Measurements from ENCODE around the gene IGFBP5. TPM values are rescaled to one million over a fixed set of nuclear protein-coding genes. Genes with fewer than 3 reads are reported as not detected.

The IGFBP5 gene
- polyA plus RNA-seq, 3 donors: not detected

DNA sequence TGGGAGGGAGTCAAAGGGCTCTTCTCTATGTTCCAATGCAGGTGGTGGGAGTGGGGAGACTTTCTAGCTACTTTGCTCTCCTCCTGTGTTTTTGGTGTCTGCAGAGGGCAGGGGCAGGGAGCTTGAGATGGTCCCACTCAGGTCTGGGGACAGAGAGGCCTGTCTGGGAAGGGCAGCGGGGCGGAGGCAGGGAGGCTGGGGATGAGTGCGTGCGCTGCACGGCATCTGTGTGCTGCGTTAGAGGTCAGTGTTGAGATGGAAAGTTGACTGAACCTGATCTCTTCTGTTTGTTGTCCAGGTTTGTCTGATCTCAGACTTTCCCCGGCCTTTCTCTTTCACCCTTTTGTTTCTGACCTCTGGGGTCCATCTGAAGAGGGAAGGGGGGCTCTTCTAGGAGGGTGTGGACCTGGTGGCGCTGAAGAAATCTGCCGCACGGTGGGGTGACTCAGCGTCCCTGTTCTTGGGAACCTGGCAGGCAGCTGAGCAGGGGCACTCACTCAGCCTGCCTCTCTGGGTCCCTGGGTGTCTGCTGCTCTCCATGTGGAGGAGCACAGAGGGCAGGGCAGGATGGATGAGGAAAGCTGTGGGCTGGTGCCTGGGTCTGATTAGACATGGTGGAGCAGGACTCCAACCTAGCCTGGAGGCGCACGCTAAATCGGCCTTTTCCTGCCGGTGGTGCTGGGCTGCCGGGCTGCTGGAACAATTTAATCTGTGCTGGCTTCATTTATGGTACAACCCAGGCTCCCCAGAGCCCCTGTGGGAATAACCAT, 38.1 kb downstream of the IGFBP5 start:
- Histone ChIP-seq H3K9me3 (replicated peaks in 1 of 2; ENCODE audit: control insufficient read depth in 1 of 2, insufficient read depth in 1 of 2, low read length in 2 of 2) (no peaks in the 10 kb centered on the region), H3K79me2 (ENCODE audit: insufficient read depth, low read length) (no peaks in the 10 kb centered on the region), H3K27me3 (ENCODE audit: control insufficient read depth in 2 of 2, insufficient read depth in 2 of 2, low read length in 2 of 2) (no peaks in the 10 kb centered on the region), H3K36me3 (replicated peaks in 1 of 2; ENCODE audit: control insufficient read depth in 1 of 2, insufficient read depth in 2 of 2, low read length in 2 of 2) (no peaks in the 10 kb centered on the region), H3K4me1 (ENCODE audit: control insufficient read depth in 1 of 2, insufficient read depth in 2 of 2, low read length in 2 of 2) (no peaks in the 10 kb centered on the region), H4K20me1 (ENCODE audit: insufficient read depth, low read length) (no peaks in the 10 kb centered on the region), H3K9ac (ENCODE audit: insufficient read depth, low read length, poor library complexity, severe bottlenecking) (no peak overlapping the region), H3K27ac (ENCODE audit: low read depth in 1 of 2, low read length in 2 of 2) (no peak overlapping the region), H3K4me3 (replicated peaks in 1 of 3; ENCODE audit: low read depth in 2 of 3, low read length in 3 of 3) (no peak overlapping the region), H3K4me2 (replicated peaks; ENCODE audit: extremely low read depth, low read length, poor library complexity, severe bottlenecking) (no peak overlapping the region), H2AFZ (ENCODE audit: insufficient read depth, low read depth, low read length, poor library complexity, severe bottlenecking) (no peak overlapping the region)
- 88% methylated on average over 14 of the region's 16 CpGs for WGBS (ENCODE audit: insufficient coverage)
- Mint-ChIP-seq H3K27ac (no peak overlapping the region), H3K36me3 (no peaks in the 10 kb centered on the region), H3K9me3 (no peaks in the 10 kb centered on the region), H3K4me3 (no peak overlapping the region), H3K27me3 (ENCODE audit: low read depth in 3 of 3) (peaks cover 0 to 4% (median 2%) of the 10 kb centered on the region in 3 donors), H3K4me1 (no peaks in the 10 kb centered on the region)
- DNase-seq: no peak
- TF ChIP-seq CTCF (IDR thresholded peaks at IDR 0.05): no peak
- intact Hi-C loops (cut with micrococcal nuclease): no loop called here

GRCh38 chr2:216654528-216655052, 40.8 kb downstream of the IGFBP5 start:
- Mint-ChIP-seq H3K9me3 (no peaks in the 10 kb centered on the region), H3K27me3 (ENCODE audit: low read depth in 3 of 3) (peaks cover 0 to 2% (median 2%) of the 10 kb centered on the region in 3 donors), H3K4me3 (no peak overlapping the region), H3K4me1 (peaks cover 3% of the 10 kb centered on the region), H3K36me3 (no peaks in the 10 kb centered on the region), H3K27ac (no peak overlapping the region)
- no peak overlapping the region for H3K4me2 ChIP-seq (replicated peaks; ENCODE audit: extremely low read depth, low read length, poor library complexity, severe bottlenecking)
- no peak for DNase-seq
- H3K79me2 ChIP-seq (ENCODE audit: insufficient read depth, low read length): no peaks in the 10 kb centered on the region
- H3K27ac ChIP-seq (ENCODE audit: low read depth in 1 of 2, low read length in 2 of 2): no peak overlapping the region
- H3K9me3 ChIP-seq (replicated peaks in 1 of 2; ENCODE audit: control insufficient read depth in 1 of 2, insufficient read depth in 1 of 2, low read length in 2 of 2): no peaks in the 10 kb centered on the region
- WGBS (ENCODE audit: insufficient coverage): 100% methylated on average over 1 of the region's 2 CpGs
- no peak overlapping the region for H3K4me3 ChIP-seq (replicated peaks in 1 of 3; ENCODE audit: low read depth in 2 of 3, low read length in 3 of 3)
- no peak for TF ChIP-seq CTCF (IDR thresholded peaks at IDR 0.05)
- intact Hi-C loops (cut with micrococcal nuclease): no loop called here
- H3K9ac ChIP-seq (ENCODE audit: insufficient read depth, low read length, poor library complexity, severe bottlenecking): no peak overlapping the region
- no peaks in the 10 kb centered on the region for H4K20me1 ChIP-seq (ENCODE audit: insufficient read depth, low read length)
- H3K36me3 ChIP-seq (replicated peaks in 1 of 2; ENCODE audit: control insufficient read depth in 1 of 2, insufficient read depth in 2 of 2, low read length in 2 of 2): no peaks in the 10 kb centered on the region
- no peak overlapping the region for H2AFZ ChIP-seq (ENCODE audit: insufficient read depth, low read depth, low read length, poor library complexity, severe bottlenecking)
- no peaks in the 10 kb centered on the region for H3K4me1 ChIP-seq (ENCODE audit: control insufficient read depth in 1 of 2, insufficient read depth in 2 of 2, low read length in 2 of 2)
- no peaks in the 10 kb centered on the region for H3K27me3 ChIP-seq (ENCODE audit: control insufficient read depth in 2 of 2, insufficient read depth in 2 of 2, low read length in 2 of 2)

Data from CD14-positive monocyte (primary cell).